GM19438 (cell line): ENCODE results near the gene CAMK2G.

ENCODE experiments used
- ATAC-seq: cut with Tn5 transposase; IDR thresholded peaks from one replicate; pipeline ENCODE4 v1.9.1; 2021; ENCODE audit warnings: low read depth; ENCODE audit not compliant: unreplicated experiment

CAMK2G gene

GRCh38 chr10:73884017-73884416, 9.7 kb upstream of the CAMK2G start:
- ATAC-seq = no peak

GRCh38 chr10:73881221-73881919, 7.0 kb upstream of the CAMK2G start:
- ATAC-seq = no peak

- peak; percentile 86 for ATAC-seq
Observed at GRCh38 chr10:73879296-73880173, 5.2 kb upstream of the CAMK2G start.

GRCh38 chr10:73878365-73878764, 4.0 kb upstream of the CAMK2G start:
- ATAC-seq = no peak

GRCh38 chr10:73877533-73878160, 3.3 kb upstream of the CAMK2G start:
- ATAC-seq = no peak

- no peak for ATAC-seq
Observed at GRCh38 chr10:73876971-73877370, 2.6 kb upstream of the CAMK2G start.

- ATAC-seq = no peak
Observed at GRCh38 chr10:73876566-73876965, 2.2 kb upstream of the CAMK2G start.

GRCh38 chr10:73876157-73876556, 1.8 kb upstream of the CAMK2G start:
- ATAC-seq = no peak

- ATAC-seq = peak; percentile 25
Observed at GRCh38 chr10:73875139-73875475, 752 bp upstream of the CAMK2G start.

GRCh38 chr10:73873838-73874215, 528 bp downstream of the CAMK2G start:
- no peak for ATAC-seq

GRCh38 chr10:73873142-73873837, 1.1 kb downstream of the CAMK2G start:
- ATAC-seq = no peak

- ATAC-seq = no peak
Observed at GRCh38 chr10:73872190-73872710, 2.1 kb downstream of the CAMK2G start.

- no peak for ATAC-seq
Observed at GRCh38 chr10:73871295-73872189, 2.8 kb downstream of the CAMK2G start.

GRCh38 chr10:73868655-73869195, 5.6 kb downstream of the CAMK2G start:
- no peak for ATAC-seq

GRCh38 chr10:73867871-73868631, 6.3 kb downstream of the CAMK2G start:
- ATAC-seq = no peak

- ATAC-seq = no peak
Observed at GRCh38 chr10:73867126-73867807, 7.1 kb downstream of the CAMK2G start.

- ATAC-seq = no peak
Observed at GRCh38 chr10:73866621-73867020, 7.7 kb downstream of the CAMK2G start.
